K562 (cell line): ENCODE measurements around the gene P4HB. TPM values are rescaled to one million over a fixed set of nuclear protein-coding genes. Genes with fewer than 3 reads are reported as not detected.

Experiments
- ATF7 ChIP-seq: fragments of 450-650 bp; IDR thresholded peaks from 2 replicates; pipeline ENCODE4 v1.7.1; 2014; ENCODE audit warnings: mild to moderate bottlenecking, moderate library complexity
- DMBX1 ChIP-seq: fragments of 250-450 bp; sonication (Bioruptor Pico); IDR thresholded peaks from 2 replicates; pipeline ENCODE4 v1.8.0; 2022; ENCODE audit warnings: inconsistent platforms, mild to moderate bottlenecking, moderate library complexity, borderline replicate concordance
- ERF ChIP-seq: fragments of 450-650 bp; formaldehyde crosslinking; IDR thresholded peaks from 2 replicates; pipeline ENCODE4 v1.4.0; 2020; ENCODE audit warnings: mild to moderate bottlenecking, mixed read lengths
- HIVEP1 ChIP-seq: fragments of 250-450 bp; sonication (Bioruptor Pico); IDR thresholded peaks from 2 replicates; pipeline ENCODE4 v1.4.0; 2020; ENCODE audit warnings: mild to moderate bottlenecking
- PRMT5 ChIP-seq: sonication (generic); formaldehyde crosslinking; IDR thresholded peaks from 2 replicates; pipeline ENCODE4 v1.5.0; 2020; ENCODE audit warnings: missing genetic modification reagents
- RBM22 ChIP-seq: fragments of 200-400 bp; formaldehyde crosslinking; IDR thresholded peaks from 2 replicates; pipeline ENCODE4 v1.6.1; 2018; ENCODE audit warnings: low read length, low read depth; ENCODE audit not compliant: poor library complexity, severe bottlenecking
- TRIM28 ChIP-seq: fragments of 450-650 bp; IDR thresholded peaks from 2 replicates; pipeline ENCODE4 v1.6.1; 2017
- ZNF311 ChIP-seq: fragments of 250-450 bp; sonication (Bioruptor Pico); IDR thresholded peaks from 2 replicates; pipeline ENCODE4 v1.4.0; 2020; ENCODE audit warnings: mild to moderate bottlenecking, moderate library complexity
- ZNF707 ChIP-seq: fragments of 250-450 bp; sonication (Bioruptor Pico); conservative IDR thresholded peaks from 2 replicates; pipeline ENCODE4 v1.8.0; 2022; ENCODE audit warnings: inconsistent platforms, mild to moderate bottlenecking, moderate library complexity
- polyA plus RNA-seq, 8 experiments: library from polyadenylated mRNA; depleted of rRNA in 4 of 8; stranded (reverse) in 5 of 8; unstranded in 3 of 8; fragments of >200 nt; fragmentation: Nextera tagmentation in 2 of 8; fragmentation: Illumina TruSeq in 1 of 8; extraction: Ambion mirVana in 2 of 8; extraction: Trizol in 1 of 8; gene quantifications; 2 replicates each; pipeline versions ENCODE4 v1.2.1 to v1.2.3, GENCODE V29; 2011 to 2014; ENCODE audit warnings: inconsistent platforms in 1 of 8, missing spikeins in 1 of 8
- total RNA-seq, 7 experiments: library from RNA; depleted of rRNA in 6 of 7; stranded (reverse); fragments of >200 nt in 6 of 7; fragmentation: Illumina TruSeq in 2 of 7; extraction: Trizol in 2 of 7; gene quantifications; 2 replicates each; pipeline versions ENCODE4 v1.2.1 to v1.2.3, GENCODE V29; 2011 to 2021; ENCODE audit warnings: low replicate concordance in 1 of 7
- TF ChIP-seq, protein P1 (sequence below): fragments of 250-450 bp; sonication (Bioruptor Pico); IDR thresholded peaks from 2 replicates; pipeline ENCODE4 v1.5.0; 2021
- TF ChIP-seq, protein P2 (sequence below), 3 experiments: fragments of 200-800 bp in 1 of 3; sonication (Bioruptor generic) in 1 of 3; sonication (generic) in 1 of 3; formaldehyde crosslinking in 1 of 3; IDR thresholded peaks; 2 replicates each; pipeline versions ENCODE4 v1.6.1 to v1.8.0; 2016 to 2022; ENCODE audit warnings: mild to moderate bottlenecking in 2 of 3, missing compliant biosample characterization in 2 of 3, missing genetic modification characterization in 2 of 3, missing genetic modification reagents in 1 of 3
- TF ChIP-seq, protein P3 (sequence below), 2 experiments: fragments of 450-650 bp; IDR thresholded peaks; 2 replicates each; pipeline ENCODE4 v1.6.1; 2016
- TF ChIP-seq, protein P4 (sequence below), 2 experiments: IDR thresholded peaks; 2 replicates each; pipeline ENCODE4 v1.6.1; 2012; ENCODE audit warnings: improper control_type of control experiment in 2 of 2, low read depth in 2 of 2, low read length in 2 of 2, borderline replicate concordance in 1 of 2
- TF ChIP-seq, protein P5 (sequence below), 3 experiments: fragments of 200-800 bp in 1 of 3; fragments of 250-450 bp in 1 of 3; fragments of 450-650 bp in 1 of 3; sonication (Bioruptor Pico) in 1 of 3; sonication (Bioruptor generic) in 1 of 3; formaldehyde crosslinking in 1 of 3; IDR thresholded peaks; 2 replicates each; pipeline versions ENCODE4 v1.6.1 to v1.8.0; 2016 to 2022; ENCODE audit warnings: mild to moderate bottlenecking in 2 of 3, missing genetic modification characterization in 2 of 3, missing compliant biosample characterization in 1 of 3, moderate library complexity in 1 of 3
- TF ChIP-seq, protein P6 (sequence below): sonication (generic); formaldehyde crosslinking; IDR thresholded peaks from 2 replicates; pipeline ENCODE4 v1.8.0; 2022; ENCODE audit warnings: mild to moderate bottlenecking, missing genetic modification reagents

P4HB gene
- total and polyA plus RNA-seq, 9 of the 15 experiments (the other 6 are each of a cell fraction or from before 2014, with no cell fraction given): 4.4 to 645 (median 325) TPM

DNA sequence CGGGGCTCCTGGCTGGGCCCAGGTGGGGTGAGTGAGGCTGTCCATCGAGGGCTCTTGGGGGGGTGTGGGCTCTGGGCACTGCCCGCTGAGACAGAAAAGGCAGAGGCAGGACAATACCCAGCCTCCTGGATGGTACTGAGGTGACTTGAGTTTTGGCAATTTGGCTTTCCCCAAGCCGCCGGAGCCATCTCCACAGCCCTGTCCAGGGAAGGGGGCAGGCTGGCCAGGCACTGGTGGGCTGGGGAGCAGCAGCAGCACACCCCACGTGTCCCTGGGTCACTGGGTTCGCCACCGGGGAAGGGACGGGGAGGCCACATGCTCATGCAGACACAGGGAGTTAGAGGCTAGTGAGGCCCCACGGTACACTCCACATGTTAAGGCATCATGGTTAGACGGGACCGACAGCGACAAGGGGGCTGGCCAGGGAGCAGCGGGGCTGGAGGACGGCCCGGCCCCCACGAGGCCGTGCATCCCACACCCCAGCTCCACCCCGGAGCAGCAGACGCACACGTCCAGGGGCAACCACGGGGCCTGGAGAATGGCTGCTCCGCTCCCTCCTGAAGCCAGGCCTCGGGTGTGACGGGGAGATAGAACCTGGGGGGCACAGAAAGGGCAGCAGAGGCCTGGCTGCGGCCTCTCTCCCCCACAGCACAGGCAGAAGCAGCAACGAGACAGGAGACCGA, 7.8 kb upstream of the P4HB start (continued):
- TF ChIP-seq ERF (CRISPR knock-in tag): peak; percentile 87; the same call in 1 of the 2 replicates
- TF ChIP-seq, protein P1, sequence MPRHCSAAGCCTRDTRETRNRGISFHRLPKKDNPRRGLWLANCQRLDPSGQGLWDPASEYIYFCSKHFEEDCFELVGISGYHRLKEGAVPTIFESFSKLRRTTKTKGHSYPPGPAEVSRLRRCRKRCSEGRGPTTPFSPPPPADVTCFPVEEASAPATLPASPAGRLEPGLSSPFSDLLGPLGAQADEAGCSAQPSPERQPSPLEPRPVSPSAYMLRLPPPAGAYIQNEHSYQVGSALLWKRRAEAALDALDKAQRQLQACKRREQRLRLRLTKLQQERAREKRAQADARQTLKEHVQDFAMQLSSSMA: peak; percentile 67; the same call in 1 of the 2 replicates
- TF ChIP-seq, protein P2, sequence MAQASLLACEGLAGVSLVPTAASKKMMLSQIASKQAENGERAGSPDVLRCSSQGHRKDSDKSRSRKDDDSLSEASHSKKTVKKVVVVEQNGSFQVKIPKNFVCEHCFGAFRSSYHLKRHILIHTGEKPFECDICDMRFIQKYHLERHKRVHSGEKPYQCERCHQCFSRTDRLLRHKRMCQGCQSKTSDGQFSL (CRISPR knock-in tag; IDR thresholded peaks at IDR 0.05): peak; percentile 66; the same call in 1 of the 2 replicates
- TF ChIP-seq, protein P2 (tag; IDR thresholded peaks at IDR 0.05): no peak
- no peak for TF ChIP-seq PRMT5 (CRISPR knock-in tag)
- TF ChIP-seq ZNF707 (CRISPR knock-in tag): no peak
- TF ChIP-seq, protein P3, sequence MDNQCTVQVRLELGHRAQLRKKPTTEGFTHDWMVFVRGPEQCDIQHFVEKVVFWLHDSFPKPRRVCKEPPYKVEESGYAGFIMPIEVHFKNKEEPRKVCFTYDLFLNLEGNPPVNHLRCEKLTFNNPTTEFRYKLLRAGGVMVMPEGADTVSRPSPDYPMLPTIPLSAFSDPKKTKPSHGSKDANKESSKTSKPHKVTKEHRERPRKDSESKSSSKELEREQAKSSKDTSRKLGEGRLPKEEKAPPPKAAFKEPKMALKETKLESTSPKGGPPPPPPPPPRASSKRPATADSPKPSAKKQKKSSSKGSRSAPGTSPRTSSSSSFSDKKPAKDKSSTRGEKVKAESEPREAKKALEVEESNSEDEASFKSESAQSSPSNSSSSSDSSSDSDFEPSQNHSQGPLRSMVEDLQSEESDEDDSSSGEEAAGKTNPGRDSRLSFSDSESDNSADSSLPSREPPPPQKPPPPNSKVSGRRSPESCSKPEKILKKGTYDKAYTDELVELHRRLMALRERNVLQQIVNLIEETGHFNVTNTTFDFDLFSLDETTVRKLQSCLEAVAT (IDR thresholded peaks at IDR 0.05): no peak
- peak; percentile 93 for TF ChIP-seq RBM22
- no peak for TF ChIP-seq DMBX1
- TF ChIP-seq ATF7: no peak
- TF ChIP-seq, protein P4, sequence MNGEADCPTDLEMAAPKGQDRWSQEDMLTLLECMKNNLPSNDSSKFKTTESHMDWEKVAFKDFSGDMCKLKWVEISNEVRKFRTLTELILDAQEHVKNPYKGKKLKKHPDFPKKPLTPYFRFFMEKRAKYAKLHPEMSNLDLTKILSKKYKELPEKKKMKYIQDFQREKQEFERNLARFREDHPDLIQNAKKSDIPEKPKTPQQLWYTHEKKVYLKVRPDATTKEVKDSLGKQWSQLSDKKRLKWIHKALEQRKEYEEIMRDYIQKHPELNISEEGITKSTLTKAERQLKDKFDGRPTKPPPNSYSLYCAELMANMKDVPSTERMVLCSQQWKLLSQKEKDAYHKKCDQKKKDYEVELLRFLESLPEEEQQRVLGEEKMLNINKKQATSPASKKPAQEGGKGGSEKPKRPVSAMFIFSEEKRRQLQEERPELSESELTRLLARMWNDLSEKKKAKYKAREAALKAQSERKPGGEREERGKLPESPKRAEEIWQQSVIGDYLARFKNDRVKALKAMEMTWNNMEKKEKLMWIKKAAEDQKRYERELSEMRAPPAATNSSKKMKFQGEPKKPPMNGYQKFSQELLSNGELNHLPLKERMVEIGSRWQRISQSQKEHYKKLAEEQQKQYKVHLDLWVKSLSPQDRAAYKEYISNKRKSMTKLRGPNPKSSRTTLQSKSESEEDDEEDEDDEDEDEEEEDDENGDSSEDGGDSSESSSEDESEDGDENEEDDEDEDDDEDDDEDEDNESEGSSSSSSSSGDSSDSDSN (IDR thresholded peaks at IDR 0.05; ENCODE audit: borderline replicate concordance in 1 of 2, low read depth in 2 of 2, low read length in 2 of 2): peak in 1 of 2 experiments; percentile 73; a peak in 1 of 4 replicates
- TF ChIP-seq HIVEP1 (CRISPR knock-in tag): no peak; the same call in 1 of the 2 replicates
- TF ChIP-seq, protein P5, sequence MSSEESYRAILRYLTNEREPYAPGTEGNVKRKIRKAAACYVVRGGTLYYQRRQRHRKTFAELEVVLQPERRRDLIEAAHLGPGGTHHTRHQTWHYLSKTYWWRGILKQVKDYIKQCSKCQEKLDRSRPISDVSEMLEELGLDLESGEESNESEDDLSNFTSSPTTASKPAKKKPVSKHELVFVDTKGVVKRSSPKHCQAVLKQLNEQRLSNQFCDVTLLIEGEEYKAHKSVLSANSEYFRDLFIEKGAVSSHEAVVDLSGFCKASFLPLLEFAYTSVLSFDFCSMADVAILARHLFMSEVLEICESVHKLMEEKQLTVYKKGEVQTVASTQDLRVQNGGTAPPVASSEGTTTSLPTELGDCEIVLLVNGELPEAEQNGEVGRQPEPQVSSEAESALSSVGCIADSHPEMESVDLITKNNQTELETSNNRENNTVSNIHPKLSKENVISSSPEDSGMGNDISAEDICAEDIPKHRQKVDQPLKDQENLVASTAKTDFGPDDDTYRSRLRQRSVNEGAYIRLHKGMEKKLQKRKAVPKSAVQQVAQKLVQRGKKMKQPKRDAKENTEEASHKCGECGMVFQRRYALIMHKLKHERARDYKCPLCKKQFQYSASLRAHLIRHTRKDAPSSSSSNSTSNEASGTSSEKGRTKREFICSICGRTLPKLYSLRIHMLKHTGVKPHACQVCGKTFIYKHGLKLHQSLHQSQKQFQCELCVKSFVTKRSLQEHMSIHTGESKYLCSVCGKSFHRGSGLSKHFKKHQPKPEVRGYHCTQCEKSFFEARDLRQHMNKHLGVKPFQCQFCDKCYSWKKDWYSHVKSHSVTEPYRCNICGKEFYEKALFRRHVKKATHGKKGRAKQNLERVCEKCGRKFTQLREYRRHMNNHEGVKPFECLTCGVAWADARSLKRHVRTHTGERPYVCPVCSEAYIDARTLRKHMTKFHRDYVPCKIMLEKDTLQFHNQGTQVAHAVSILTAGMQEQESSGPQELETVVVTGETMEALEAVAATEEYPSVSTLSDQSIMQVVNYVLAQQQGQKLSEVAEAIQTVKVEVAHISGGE (CRISPR knock-in tag; IDR thresholded peaks at IDR 0.05): 0 out of 6 replicates have a peak, but pooled peaks of 1 of the 3 experiments have one; percentile 13
- TF ChIP-seq, protein P6, sequence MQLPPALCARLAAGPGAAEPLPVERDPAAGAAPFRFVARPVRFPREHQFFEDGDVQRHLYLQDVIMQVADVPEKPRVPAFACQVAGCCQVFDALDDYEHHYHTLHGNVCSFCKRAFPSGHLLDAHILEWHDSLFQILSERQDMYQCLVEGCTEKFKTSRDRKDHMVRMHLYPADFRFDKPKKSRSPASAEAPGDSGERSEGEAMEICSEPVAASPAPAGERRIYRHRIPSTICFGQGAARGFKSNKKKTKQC (CRISPR knock-in tag): peak; percentile 35; the same call in 1 of the 2 replicates
- no peak for TF ChIP-seq TRIM28
- no peak for TF ChIP-seq ZNF311
